Activated T-cell treated with anti-CD3 and anti-CD28 coated beads, Interleukin-2, amount 50 U/mL, for 24 hours (primary cell): ENCODE measurements around the gene ABCC8.

Experiments
- DNase-seq: peaks from one replicate; pipeline ENCODE4 v3.0.0-alpha.2; 2020
- H3K27ac Mint-ChIP-seq: 2 replicates; pipeline ENCODE4 v1.8.0; 2020; ENCODE audit warnings: mild to moderate bottlenecking, mixed read lengths
- H3K27me3 Mint-ChIP-seq: 2 replicates; pipeline ENCODE4 v1.8.0; 2020; ENCODE audit warnings: mixed read lengths
- H3K36me3 Mint-ChIP-seq: 2 replicates; pipeline ENCODE4 v1.8.0; 2020; ENCODE audit warnings: low read depth, mixed read lengths
- H3K4me1 Mint-ChIP-seq: 2 replicates; pipeline ENCODE4 v1.8.0; 2020; ENCODE audit warnings: low read depth, mixed read lengths
- H3K4me3 Mint-ChIP-seq: 2 replicates; pipeline ENCODE4 v1.8.0; 2020; ENCODE audit warnings: mild to moderate bottlenecking, moderate library complexity, mixed read lengths
- H3K9me3 Mint-ChIP-seq: 2 replicates; pipeline ENCODE4 v1.8.0; 2020; ENCODE audit warnings: mixed read lengths

Gene ABCC8

DNA sequence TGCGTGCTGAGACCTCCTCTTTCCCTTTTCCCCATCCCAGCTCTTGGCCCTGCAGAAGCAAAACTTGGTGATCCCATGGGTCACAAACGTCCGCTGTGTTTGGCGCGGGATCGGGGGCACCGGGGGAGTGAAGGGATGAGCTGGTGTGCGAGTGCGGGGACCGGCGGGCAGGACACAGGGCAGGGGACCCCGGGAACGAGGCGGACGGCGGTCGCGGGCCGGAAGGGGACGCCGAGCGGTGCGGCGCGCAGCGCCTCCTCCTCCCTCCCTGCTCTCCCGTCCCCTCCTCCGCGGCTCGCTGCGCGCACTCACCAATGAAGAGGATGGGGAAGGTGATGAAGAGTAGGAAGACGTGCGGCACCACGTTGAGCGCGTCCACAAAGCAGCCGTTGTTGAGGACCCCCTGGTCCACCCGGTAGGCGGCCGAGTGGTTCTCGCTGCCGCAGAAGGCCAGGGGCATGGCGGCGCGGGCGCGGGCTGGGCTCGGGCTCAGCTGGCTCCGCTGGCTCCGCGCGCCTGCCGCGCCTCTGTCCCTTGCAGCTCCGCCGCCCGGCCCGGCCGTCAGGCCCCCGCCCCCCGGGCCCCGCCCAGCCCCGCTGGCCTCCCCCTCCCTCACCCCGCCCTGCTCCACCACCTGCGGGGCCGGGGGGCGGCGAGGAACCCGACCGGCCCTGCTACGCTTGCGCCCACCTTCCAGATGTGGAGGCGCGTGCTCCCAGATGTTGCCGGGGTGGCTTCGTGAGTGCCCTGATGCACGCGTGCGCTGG, at the start of gene ABCC8:
Gene ABCC8, minus strand, starts transcription at position 529 of the 767 bp plus-strand sequence. Its CDS starts 69 bp downstream, at position 460.
- Mint-ChIP-seq H3K4me3 (peak within 1 kb of the TSS; percentile 10), H3K27ac (no peak within 1 kb of the TSS), H3K9me3 (no peaks in the 10 kb centered on the region), H3K27me3 (peaks cover 72% of the 10 kb centered on the region), H3K36me3 (no peaks in the 10 kb centered on the region), H3K4me1 (peaks cover 2% of the 10 kb centered on the region)
- no peak for DNase-seq

DNA sequence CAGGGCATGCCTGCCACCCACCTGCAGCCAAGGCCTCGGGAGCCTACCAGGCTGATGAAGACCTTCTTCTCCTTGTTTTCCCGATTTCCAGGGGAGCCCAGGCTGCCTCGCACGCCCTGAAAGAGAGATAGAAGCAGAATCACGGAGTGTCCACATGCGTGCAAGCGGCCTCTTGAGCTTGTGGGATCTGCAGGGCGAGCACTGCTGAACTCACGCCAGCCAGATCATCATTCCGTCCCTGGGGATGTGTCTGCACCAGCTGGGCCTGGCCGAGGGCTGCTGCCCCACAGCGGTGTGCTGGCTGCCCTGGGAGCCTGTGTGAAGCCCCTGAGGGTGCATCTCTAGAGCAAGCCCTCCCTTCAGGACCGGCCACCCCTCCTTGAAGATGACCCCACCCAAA, 49.7 kb upstream of the ABCC8 start:
- H3K27ac Mint-ChIP-seq: no peak overlapping the region
- H3K4me3 Mint-ChIP-seq: no peak overlapping the region
- H3K27me3 Mint-ChIP-seq: peaks cover 10% of the 10 kb centered on the region
- H3K36me3 Mint-ChIP-seq: no peaks in the 10 kb centered on the region
- H3K4me1 Mint-ChIP-seq: no peaks in the 10 kb centered on the region
- DNase-seq: no peak
- no peaks in the 10 kb centered on the region for H3K9me3 Mint-ChIP-seq

DNA sequence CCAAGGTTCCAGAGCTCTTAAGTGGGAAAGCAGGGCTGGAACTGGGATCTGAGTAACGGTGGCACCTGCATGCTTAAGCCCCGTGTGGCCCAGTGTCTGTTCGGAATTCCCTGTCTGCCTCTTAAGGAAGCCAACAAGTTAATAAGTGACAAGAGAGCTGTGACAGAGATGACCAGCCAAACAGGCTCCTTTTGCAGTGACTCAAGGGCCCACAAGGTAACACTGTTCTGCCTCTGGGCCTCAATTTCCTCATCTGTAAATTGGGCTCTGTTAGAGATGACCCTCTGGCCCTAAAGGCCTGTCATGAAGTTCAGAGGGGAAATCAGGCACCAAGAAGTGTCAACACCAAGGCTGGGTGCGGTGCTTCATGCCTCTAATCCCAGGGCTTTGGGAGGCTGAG, 48.9 kb upstream of the ABCC8 start:
- DNase-seq: no peak
- H3K9me3 Mint-ChIP-seq: no peaks in the 10 kb centered on the region
- no peaks in the 10 kb centered on the region for H3K36me3 Mint-ChIP-seq
- no peaks in the 10 kb centered on the region for H3K4me1 Mint-ChIP-seq
- H3K27ac Mint-ChIP-seq: no peak overlapping the region
- H3K27me3 Mint-ChIP-seq: peaks cover 10% of the 10 kb centered on the region
- H3K4me3 Mint-ChIP-seq: no peak overlapping the region

DNA sequence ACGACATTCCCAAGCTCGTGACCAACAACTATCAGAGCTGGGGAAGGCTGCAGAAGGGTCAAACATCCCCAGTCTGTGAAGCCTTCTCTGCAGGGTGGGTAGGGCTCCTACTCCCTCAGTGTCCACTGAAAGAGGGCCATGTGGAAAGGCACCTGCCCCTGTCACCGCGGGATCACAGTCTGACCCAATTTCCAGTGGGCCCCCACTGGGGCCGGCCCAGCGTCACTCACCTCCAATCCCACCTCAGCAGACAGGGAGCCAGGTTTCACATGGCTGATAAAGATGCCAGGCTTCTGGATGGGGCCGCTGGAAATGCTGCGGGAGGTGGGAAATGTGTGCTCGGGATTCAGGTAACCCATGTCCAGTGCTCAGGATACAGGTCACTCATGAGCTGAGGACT, 47.6 kb upstream of the ABCC8 start:
- Mint-ChIP-seq H3K9me3 (no peaks in the 10 kb centered on the region), H3K4me1 (no peaks in the 10 kb centered on the region), H3K4me3 (no peak overlapping the region), H3K36me3 (no peaks in the 10 kb centered on the region), H3K27ac (no peak overlapping the region), H3K27me3 (peaks cover 7% of the 10 kb centered on the region)
- DNase-seq: no peak

DNA sequence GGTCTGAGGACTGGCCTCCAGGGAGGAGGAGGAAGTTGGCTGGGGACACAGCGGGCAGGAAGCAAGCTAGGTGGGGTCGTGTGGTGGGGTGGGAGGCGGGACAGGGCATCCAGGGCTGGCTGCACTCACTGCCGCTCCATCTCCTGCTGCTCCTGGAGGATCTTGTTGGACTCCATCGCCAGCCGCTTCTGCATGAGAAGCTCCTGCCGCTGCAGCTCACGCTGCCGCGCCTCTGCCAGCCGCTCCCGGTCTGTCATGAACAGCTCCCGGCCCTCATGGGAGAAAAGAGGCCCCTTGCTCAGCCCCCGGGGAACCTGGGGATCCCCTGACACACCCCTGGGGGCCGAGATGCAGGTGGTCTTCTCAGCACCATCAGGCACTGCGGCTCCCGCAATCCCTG, 46.0 kb upstream of the ABCC8 start:
- no peak overlapping the region for H3K27ac Mint-ChIP-seq
- H3K4me3 Mint-ChIP-seq: no peak overlapping the region
- H3K9me3 Mint-ChIP-seq: no peaks in the 10 kb centered on the region
- DNase-seq: no peak
- no peaks in the 10 kb centered on the region for H3K36me3 Mint-ChIP-seq
- no peaks in the 10 kb centered on the region for H3K4me1 Mint-ChIP-seq
- peaks cover 7% of the 10 kb centered on the region for H3K27me3 Mint-ChIP-seq

DNA sequence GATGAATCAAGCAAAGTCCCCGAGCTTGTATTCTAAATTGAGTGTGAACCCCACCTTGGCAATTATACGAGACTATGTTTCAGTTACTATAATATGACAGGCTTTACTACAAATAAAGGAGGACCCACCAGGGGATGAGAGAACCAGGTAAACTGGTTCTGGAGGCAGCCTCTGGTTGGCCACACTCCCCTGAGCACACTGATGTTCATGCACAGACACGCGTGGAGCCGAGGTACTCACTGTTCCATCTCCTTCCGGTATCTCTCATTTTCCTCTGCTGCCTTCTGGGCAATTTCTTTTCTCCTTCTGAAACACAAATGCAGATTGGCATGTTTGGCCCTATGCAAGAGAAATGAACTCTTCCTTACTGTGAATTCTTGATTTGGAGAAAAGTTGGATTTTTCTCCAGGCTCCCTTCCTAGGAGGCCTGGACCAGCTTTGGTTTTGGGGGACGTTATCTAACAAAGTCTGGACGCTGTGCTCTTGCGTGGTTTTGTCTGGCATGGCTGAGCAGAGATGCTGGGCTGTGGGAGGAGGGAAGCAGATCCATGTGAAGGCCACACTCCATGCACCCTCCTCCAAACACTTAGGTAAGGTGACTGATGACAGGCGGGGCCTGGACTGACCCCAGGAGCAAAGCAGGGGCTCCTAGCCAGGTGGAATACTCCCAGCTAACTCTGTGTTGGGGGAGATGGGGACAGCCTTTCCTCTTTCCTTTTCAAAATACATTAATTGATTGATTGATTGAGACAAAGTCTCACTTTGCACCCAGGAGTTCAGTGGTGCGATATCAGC, 44.7 kb upstream of the ABCC8 start:
- Mint-ChIP-seq H3K27me3 (peaks cover 4% of the 10 kb centered on the region), H3K27ac (no peak overlapping the region), H3K4me1 (no peaks in the 10 kb centered on the region), H3K36me3 (no peaks in the 10 kb centered on the region), H3K9me3 (no peaks in the 10 kb centered on the region), H3K4me3 (no peak overlapping the region)
- no peak for DNase-seq

DNA sequence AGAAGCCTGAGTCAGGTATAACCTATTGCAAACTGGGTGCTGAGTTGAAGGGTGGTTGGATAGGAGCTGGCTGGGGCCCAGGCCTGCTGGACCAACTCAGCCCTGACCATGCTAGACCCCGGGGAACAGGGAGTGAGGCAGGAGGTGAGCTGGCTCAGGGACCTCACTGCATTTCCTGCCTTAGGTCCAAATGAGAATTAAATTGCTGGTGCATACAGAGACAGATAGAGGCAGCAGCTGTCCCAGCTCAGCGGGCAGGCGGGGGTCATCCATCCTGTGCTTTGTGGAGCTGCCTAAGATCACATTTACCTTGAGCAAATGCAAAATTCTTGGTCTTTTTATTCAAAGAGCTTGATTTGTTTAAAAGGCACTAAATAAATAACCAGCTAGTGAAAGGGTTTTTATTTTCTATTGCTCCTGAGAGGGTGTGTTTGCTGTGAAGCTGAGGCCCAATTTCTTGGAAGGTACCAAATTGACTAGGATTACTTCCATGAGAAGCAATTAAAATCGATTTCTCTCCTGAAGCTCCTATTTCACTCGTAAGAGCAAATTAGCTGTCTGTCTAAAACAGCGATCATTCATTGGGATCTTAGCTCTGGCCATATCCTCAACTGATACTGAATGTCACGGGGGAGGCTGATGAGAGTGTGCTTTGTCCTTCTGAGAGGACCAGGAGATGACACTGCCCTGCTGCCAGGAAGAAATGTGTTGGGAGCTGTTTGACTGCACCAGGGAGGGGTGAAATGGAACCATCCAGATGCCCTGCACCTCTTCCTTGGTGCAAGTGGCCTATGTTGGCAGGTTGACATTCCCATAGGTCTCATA, 42.6 kb upstream of the ABCC8 start:
- Mint-ChIP-seq H3K4me1 (no peaks in the 10 kb centered on the region), H3K27me3 (peaks cover 4% of the 10 kb centered on the region), H3K9me3 (no peaks in the 10 kb centered on the region), H3K4me3 (no peak overlapping the region), H3K36me3 (no peaks in the 10 kb centered on the region), H3K27ac (no peak overlapping the region)
- DNase-seq: no peak

DNA sequence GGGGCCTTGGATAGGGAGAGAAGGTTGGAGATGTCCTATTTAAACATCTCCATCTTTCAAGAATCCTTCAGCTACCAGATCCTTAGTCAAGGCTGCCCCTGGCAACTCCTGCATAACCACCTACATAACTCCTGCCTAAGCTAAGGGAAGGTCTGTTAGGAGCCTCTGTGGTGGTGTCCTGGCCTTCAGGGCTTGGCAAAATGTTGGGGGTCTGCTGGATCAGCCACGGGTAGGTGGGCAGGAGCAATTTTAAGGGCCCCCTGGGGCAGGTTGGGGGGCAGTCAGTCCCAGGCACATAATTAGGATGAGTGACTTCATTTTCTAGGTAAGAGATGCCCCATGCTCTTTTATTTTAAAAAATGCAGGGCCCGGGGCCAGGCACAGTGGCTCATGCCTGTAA, 41.7 kb upstream of the ABCC8 start:
- peaks cover 4% of the 10 kb centered on the region for H3K27me3 Mint-ChIP-seq
- H3K4me1 Mint-ChIP-seq: no peaks in the 10 kb centered on the region
- H3K4me3 Mint-ChIP-seq: no peak overlapping the region
- H3K36me3 Mint-ChIP-seq: no peaks in the 10 kb centered on the region
- H3K9me3 Mint-ChIP-seq: no peaks in the 10 kb centered on the region
- H3K27ac Mint-ChIP-seq: no peak overlapping the region
- no peak for DNase-seq

DNA sequence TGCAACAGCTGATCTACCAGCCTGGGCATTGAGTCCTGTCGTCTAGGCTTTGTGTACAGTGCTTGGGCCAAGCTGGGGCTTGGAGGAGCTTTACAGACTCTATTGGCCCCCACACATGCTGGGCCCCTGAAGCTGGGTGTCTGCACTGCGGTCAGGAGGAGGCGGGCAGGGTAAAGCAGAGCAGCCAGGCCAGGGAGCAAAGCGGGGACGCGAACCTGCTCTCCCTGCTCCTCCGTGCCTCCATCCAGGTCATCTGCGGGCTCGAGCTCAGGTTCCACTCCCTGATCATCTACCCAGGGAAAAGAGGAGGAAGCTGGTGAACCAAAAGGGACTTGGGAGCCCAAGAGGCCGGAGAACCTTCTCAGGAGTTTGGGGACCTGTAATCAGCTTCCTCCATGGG, 40.5 kb upstream of the ABCC8 start:
- Mint-ChIP-seq H3K27me3 (peaks cover 6% of the 10 kb centered on the region), H3K36me3 (no peaks in the 10 kb centered on the region)

DNA sequence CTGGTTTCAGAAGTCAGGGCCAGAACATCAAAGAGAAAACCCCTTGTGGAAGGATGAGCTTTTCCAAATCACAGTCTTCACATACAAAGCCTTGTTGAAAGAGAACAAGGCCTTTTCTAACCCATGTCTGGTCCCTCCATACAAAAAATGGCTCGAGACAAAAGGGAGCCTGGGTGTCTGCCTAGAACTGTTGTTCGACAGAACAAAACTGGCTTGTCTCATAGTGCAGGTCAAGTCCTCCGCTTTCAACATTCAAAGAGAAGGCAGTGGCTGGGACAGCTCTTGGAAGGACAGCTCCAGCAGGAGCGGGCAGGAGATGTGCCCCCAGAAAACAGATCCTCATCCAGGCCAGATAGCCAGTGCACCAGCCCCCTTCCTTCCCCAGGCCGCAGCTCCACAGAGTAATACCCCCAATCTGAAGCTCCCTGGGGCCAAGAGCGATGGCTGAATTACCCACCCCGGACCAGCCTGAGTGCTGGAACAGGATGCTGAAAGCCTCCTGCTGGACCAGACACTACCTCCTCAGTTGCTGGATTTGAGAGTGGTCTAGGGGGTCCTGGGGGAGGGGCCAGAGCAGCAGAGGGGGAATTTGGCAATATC, 40.0 kb upstream of the ABCC8 start:
- Mint-ChIP-seq H3K36me3 (no peaks in the 10 kb centered on the region), H3K4me3 (no peak overlapping the region), H3K9me3 (no peaks in the 10 kb centered on the region), H3K27me3 (peaks cover 6% of the 10 kb centered on the region), H3K4me1 (no peaks in the 10 kb centered on the region), H3K27ac (no peak overlapping the region)
- DNase-seq: no peak

More for the DNA sequence above, 40.5 kb upstream of the ABCC8 start:
- no peak for DNase-seq
- Mint-ChIP-seq H3K4me1 (no peaks in the 10 kb centered on the region), H3K4me3 (no peak overlapping the region), H3K9me3 (no peaks in the 10 kb centered on the region), H3K27ac (no peak overlapping the region)

DNA sequence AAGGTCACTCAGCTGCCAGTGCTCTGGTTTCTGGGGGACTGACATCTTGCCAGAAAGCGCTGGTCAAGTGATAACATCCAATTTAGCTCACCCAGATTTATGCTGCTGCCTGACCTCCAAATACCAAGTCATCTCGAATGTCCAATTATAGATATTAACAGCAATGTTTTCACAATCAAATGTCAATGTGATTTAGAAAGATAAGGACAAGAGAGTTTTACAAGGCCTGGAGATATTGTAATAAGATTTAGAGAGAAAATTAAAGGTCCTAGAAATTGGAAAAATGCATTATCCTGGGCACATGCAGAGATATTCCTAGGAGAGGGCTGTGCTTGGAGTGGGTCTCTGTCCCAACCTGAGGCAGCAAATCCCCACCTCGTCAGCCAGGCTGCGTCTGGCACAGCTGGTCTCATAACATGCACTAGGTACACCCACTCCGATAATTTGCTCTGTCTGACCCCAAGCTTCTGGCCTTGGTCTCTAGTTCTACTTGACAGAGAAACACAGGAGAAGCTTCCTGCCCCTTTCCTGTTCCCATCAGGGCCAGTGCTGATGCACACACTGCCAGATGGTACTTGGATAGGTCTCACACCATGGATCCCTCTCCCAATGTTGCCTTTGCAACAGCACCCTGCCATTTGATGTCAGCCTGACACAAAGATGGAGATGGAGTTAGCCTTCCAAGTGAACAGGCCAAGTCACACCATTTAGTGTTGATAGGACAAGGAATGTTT, 39.0 kb upstream of the ABCC8 start:
- Mint-ChIP-seq H3K4me3 (no peak overlapping the region), H3K27me3 (peaks cover 6% of the 10 kb centered on the region), H3K9me3 (no peaks in the 10 kb centered on the region), H3K36me3 (no peaks in the 10 kb centered on the region), H3K4me1 (no peaks in the 10 kb centered on the region), H3K27ac (no peak overlapping the region)
- DNase-seq: no peak

DNA sequence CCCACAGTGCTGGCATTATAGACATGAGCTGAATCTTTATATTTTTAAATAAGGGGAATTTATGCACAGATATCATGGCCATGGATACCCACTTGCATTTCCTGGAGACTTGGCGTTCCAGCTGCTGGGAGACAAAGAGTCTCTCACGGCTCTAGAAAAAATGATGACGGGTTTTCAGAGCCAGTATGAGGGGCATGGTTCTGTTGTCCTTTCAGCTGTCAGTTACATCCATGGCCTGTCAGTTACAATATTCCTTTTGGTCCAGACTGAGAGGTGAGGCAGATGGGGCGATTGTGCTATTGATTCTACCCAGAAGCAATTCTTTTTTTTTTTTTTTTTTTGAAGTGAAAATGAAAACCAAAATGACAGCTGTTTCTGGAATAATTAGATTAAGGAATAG, 37.8 kb upstream of the ABCC8 start:
- Mint-ChIP-seq H3K36me3 (no peaks in the 10 kb centered on the region), H3K27ac (no peak overlapping the region), H3K27me3 (peaks cover 6% of the 10 kb centered on the region), H3K4me1 (no peaks in the 10 kb centered on the region), H3K9me3 (no peaks in the 10 kb centered on the region), H3K4me3 (no peak overlapping the region)
- no peak for DNase-seq

DNA sequence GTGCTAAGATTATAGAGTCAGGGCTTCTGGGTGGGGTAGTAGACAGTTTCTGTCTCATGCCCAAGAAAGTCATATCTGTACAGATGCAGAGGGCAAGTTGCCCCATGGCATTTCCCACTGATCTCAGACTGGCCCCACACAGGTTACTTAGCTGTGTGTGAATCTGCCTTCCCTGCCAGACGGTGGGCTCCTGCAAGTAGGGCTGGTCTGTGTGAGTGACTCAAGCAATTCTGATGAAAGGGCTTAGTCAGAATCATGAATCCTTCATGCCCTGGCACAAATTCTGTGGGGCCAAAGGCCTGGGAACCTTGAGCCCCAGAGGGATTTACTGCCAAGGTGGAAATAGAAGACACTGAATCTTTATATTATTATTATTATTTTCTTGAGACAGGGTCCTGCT, 37.2 kb upstream of the ABCC8 start:
- Mint-ChIP-seq H3K36me3 (no peaks in the 10 kb centered on the region), H3K9me3 (no peaks in the 10 kb centered on the region), H3K27ac (no peak overlapping the region), H3K27me3 (peaks cover 9% of the 10 kb centered on the region), H3K4me1 (no peaks in the 10 kb centered on the region), H3K4me3 (no peak overlapping the region)
- no peak for DNase-seq

DNA sequence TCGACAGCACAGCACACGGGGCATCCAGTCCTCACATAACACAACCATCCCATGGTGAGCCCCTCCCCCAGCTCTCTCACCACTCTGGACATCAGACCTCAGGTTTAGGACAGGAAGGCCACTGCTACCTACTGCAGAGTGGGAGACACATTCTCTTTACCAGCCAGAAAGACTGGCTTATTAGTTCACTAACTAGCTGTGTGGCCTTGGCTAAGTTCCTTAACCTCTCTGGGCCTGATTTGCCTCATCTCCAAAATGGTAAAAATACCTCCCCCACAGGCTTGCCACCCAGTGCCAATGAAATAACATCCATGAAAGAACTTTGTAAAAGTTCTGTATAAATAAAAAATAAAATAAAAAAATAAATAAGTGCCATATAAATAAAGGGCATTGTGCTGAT, 35.5 kb upstream of the ABCC8 start:
- Mint-ChIP-seq H3K36me3 (no peaks in the 10 kb centered on the region), H3K4me3 (no peak overlapping the region), H3K27ac (no peak overlapping the region), H3K4me1 (no peaks in the 10 kb centered on the region), H3K27me3 (peaks cover 13% of the 10 kb centered on the region), H3K9me3 (no peaks in the 10 kb centered on the region)
- DNase-seq: no peak
